Measurements from ENCODE around the gene SLIT3. TPM values are rescaled to one million over a fixed set of nuclear protein-coding genes. Genes with fewer than 3 reads are reported as not detected.

Gene SLIT3
- total RNA-seq, 1 experiment from 2014 or later = 0.10 TPM

GRCh38 chr5:168877132-168877892 is 423.6 kb downstream of the SLIT3 start (continued):
- TF ChIP-seq CTCF (IDR thresholded peaks at IDR 0.05 in 2 of 3, conservative IDR thresholded peaks at IDR 0.05 in 1 of 3; ENCODE audit: borderline replicate concordance in 1 of 3, insufficient read depth in 1 of 3, low read depth in 2 of 3, low read length in 2 of 3) (no peak), ATF3 (IDR thresholded peaks at IDR 0.05) (no peak), YY1 (IDR thresholded peaks at IDR 0.05; ENCODE audit: extremely low read depth, insufficient replicate concordance, low read depth, low read length) (no peak), ZBTB33 (IDR thresholded peaks at IDR 0.05; ENCODE audit: extremely low read depth, insufficient replicate concordance, low read length) (no peak), POLR2AphosphoS5 (IDR thresholded peaks at IDR 0.05; ENCODE audit: low read depth, low read length) (no peak), POLR2A (IDR thresholded peaks at IDR 0.05; ENCODE audit: borderline replicate concordance, extremely low read depth, insufficient read depth, insufficient read length) (no peak), EZH2phosphoT487 (IDR thresholded peaks at IDR 0.05; ENCODE audit: borderline replicate concordance) (no peak), ZNF274 (IDR thresholded peaks at IDR 0.05; ENCODE audit: low read depth, low read length) (no peak), CBX3 (IDR thresholded peaks at IDR 0.05; ENCODE audit: low read depth) (no peak)

Data from HCT116 (cell line).